ENCODE measurements around the gene HCST. TPM values are rescaled to one million over a fixed set of nuclear protein-coding genes. Genes with fewer than 3 reads are reported as not detected.
"Not testable (repeated sequence)": the region's sequence is repeated elsewhere in the genome, so short reads cannot be mapped to it uniquely, and the experiment has no call there.

Gene HCST
- total and polyA plus RNA-seq, 10 donors, result 31.5 to 130 (median 63.9) TPM

DNA sequence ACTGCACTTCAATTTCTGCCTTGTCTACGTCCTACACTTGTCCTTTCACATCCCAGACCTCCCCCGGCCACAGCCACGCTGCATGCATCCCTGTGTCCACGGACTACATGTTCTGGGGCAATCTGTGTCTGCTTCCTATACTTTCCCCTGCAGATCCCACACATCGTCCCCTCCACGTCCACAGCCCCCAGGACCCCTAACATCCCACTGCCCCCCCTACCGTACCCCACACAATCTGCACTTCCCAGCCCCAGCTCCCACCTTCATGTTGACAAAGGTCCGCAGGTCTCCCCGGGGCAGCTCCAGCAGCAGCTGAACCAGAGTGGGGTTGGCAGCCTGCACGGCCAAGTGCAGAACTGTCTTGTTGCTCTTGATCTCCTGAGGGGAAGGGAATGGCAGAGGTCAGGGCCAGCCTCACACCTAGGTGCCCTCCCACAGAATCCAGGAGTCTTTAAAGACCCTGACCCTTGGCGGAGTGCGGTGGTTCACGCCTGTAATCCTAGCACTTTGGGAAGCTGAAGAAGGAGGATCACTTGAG lies 12.1 kb upstream of the HCST start:
- H3K4me3 ChIP-seq, result no peak overlapping the region
- H3K27ac ChIP-seq, result no peak overlapping the region
- intact Hi-C loops (cut with DNase I; ENCODE audit: low total_unique reads), result no loop called here
- H3K27me3 ChIP-seq (replicated peaks in 1 of 7), result no peaks in the 10 kb centered on the region
- DNase-seq, result no peak
- H3K9me3 ChIP-seq, result no peaks in the 10 kb centered on the region
- TF ChIP-seq, protein P1, sequence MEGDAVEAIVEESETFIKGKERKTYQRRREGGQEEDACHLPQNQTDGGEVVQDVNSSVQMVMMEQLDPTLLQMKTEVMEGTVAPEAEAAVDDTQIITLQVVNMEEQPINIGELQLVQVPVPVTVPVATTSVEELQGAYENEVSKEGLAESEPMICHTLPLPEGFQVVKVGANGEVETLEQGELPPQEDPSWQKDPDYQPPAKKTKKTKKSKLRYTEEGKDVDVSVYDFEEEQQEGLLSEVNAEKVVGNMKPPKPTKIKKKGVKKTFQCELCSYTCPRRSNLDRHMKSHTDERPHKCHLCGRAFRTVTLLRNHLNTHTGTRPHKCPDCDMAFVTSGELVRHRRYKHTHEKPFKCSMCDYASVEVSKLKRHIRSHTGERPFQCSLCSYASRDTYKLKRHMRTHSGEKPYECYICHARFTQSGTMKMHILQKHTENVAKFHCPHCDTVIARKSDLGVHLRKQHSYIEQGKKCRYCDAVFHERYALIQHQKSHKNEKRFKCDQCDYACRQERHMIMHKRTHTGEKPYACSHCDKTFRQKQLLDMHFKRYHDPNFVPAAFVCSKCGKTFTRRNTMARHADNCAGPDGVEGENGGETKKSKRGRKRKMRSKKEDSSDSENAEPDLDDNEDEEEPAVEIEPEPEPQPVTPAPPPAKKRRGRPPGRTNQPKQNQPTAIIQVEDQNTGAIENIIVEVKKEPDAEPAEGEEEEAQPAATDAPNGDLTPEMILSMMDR (IDR thresholded peaks at IDR 0.05 in 8 of 11, conservative IDR thresholded peaks at IDR 0.05 in 3 of 11), result no peak
- H3K36me3 ChIP-seq, result peaks cover 5 to 97% (median 82%) of the 10 kb centered on the region in 6 donors
- 91 to 96% (median 92%) methylated on average over 13 of the region's 13 CpGs for WGBS, 5 donors
- H3K4me1 ChIP-seq, result peaks cover 0 to 4% (median 0%) of the 10 kb centered on the region in 6 donors

DNA sequence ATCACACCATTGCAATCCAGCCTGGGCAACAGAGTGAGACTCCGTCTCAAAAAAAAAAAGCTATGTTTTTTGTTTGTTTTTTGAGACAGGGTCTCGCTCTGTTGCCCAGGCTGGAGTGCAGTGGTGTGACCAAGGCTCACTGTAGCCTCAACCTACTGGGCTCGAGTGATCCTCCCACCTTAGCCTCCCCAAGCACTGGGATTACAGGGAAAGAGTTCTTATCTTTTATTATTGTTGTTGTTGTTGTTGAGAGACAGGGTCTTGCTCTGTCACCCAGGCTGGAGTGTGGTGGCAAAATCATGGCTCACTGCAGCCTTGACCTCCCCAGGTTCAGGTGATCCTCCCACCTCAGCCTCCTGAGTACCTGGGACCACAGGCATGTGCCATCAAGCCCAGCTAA lies 10.5 kb upstream of the HCST start:
- intact Hi-C loops (cut with DNase I; ENCODE audit: low total_unique reads); DNase-seq; H3K4me3 ChIP-seq; H3K27me3 ChIP-seq (replicated peaks in 1 of 7); H3K27ac ChIP-seq; H3K9me3 ChIP-seq: not testable (repeated sequence)
- 93 to 99% (median 97%) methylated on average over 3 of the region's 3 CpGs for WGBS, 5 donors
- peaks cover 5 to 100% (median 96%) of the 10 kb centered on the region in 6 donors for H3K36me3 ChIP-seq
- H3K4me1 ChIP-seq, result peaks cover 0 to 16% (median 5%) of the 10 kb centered on the region in 6 donors

DNA sequence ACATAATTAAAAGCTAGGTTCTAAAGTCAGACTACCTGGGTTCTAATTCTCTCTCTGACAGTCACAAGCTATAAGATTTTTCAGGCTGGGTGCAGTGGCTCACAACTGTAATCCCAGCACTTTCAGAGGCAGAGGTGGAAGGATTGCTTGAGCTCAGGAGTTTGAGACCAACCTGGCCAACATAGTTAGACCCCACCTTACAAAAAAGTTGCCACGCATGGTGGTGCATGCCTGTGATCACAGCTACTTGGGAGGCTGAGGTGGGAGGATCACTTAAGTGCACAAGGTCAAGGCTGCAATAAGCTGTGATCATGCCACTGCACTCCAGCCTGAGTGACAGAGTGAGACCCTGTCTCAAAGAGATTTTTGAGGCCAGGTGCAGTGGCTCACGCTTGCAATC lies 8.0 kb upstream of the HCST start:
- no peaks in the 10 kb centered on the region for H3K27me3 ChIP-seq (replicated peaks in 1 of 7)
- H3K36me3 ChIP-seq, result peaks cover 5 to 90% (median 82%) of the 10 kb centered on the region in 6 donors
- intact Hi-C loops (cut with DNase I; ENCODE audit: low total_unique reads), result no loop called here
- no peak for DNase-seq
- H3K4me3 ChIP-seq, result no peak overlapping the region
- H3K9me3 ChIP-seq, result no peaks in the 10 kb centered on the region
- no peak overlapping the region for H3K27ac ChIP-seq
- 94 to 100% (median 98%) methylated on average over 2 of the region's 2 CpGs for WGBS, 5 donors
- peaks cover 7 to 40% (median 25%) of the 10 kb centered on the region in 6 donors for H3K4me1 ChIP-seq
- TF ChIP-seq, protein P1 (IDR thresholded peaks at IDR 0.05 in 8 of 11, conservative IDR thresholded peaks at IDR 0.05 in 3 of 11), result no peak
- no peak for TF ChIP-seq POLR2AphosphoS5 (IDR thresholded peaks at IDR 0.05)
- no peak for TF ChIP-seq POLR2A (IDR thresholded peaks at IDR 0.05)

DNA sequence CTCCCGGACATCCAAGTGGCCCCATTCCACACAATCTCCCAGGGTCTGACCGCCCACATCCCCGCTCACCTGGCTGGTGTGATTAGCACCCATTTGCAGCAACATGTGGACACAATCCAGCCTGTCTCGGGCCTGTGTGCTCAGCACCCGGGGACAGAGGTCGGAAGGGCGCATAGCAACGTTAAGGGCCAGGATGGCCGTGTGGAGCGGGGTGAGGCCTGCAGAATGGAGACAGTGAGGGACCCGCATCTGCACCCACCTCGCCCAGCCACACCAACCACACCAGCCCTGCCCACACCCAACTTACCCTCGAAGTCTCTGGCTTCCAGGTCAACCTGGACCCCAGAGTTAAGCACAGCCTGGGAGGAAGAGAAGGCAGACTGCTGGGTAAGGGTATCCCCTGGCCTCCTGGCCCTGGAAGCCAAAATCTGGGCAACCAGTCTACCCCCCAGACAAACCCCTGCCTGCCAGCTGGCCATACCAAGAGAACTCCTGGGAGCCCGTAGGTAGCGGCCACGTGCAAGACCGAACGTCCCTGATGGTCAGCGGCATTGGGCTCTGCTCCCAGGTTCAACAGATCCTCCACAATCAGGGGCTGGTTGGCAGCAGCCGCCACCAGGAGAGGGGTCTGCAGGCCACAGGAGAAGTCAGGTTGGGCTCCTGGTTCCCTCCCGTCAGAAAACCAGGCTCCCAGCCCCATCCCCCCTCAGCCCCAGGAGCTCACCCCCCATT lies 6.3 kb upstream of the HCST start:
- TF ChIP-seq POLR2AphosphoS5 (IDR thresholded peaks at IDR 0.05), result peak in 2 of 3 donors; percentile 14 to 17
- no peak for TF ChIP-seq POLR2A (IDR thresholded peaks at IDR 0.05)
- H3K36me3 ChIP-seq, result peaks cover 0 to 72% (median 65%) of the 10 kb centered on the region in 6 donors
- no peaks in the 10 kb centered on the region for H3K9me3 ChIP-seq
- intact Hi-C loops (cut with DNase I; ENCODE audit: low total_unique reads), result no loop called here
- H3K27me3 ChIP-seq (replicated peaks in 1 of 7), result no peaks in the 10 kb centered on the region
- no peak overlapping the region for H3K4me3 ChIP-seq
- peaks cover 9 to 47% (median 30%) of the 10 kb centered on the region in 6 donors for H3K4me1 ChIP-seq
- WGBS, 5 donors, result 86 to 95% (median 94%) methylated on average over 14 to 21 of the region's 21 CpGs
- peak overlapping the region in 2 of 8 donors; percentile 14 to 96 for H3K27ac ChIP-seq
- no peak for DNase-seq

DNA sequence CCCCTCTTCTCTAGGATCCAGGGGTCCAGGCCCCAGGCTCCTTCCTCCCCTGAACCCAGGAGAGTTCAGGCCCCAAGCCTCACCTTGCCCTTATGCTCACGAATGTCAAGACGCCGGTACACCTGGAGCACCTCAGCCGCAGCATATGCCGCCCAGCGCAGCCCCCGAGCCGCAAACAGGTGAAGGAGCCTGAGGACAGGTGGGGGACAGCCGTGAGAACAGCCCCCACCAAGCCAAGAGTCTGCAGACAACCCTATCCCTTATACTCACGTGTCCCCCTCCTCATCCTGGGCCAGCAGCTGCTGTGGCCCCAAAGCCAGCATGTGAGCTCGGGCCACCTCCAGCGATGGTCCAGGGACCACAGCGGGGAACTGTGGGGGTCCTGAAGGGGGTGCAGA lies 5.7 kb upstream of the HCST start:
- intact Hi-C loops (cut with DNase I; ENCODE audit: low total_unique reads), result no loop called here
- Histone ChIP-seq H3K9me3 (no peaks in the 10 kb centered on the region), H3K4me1 (peaks cover 14 to 52% (median 35%) of the 10 kb centered on the region in 6 donors), H3K27ac (peak overlapping the region in 2 of 8 donors; percentile 96 to 97), H3K4me3 (no peak overlapping the region), H3K36me3 (peaks cover 0 to 67% (median 59%) of the 10 kb centered on the region in 6 donors), H3K27me3 (replicated peaks in 1 of 7) (no peaks in the 10 kb centered on the region)
- no peak for DNase-seq
- TF ChIP-seq, protein P1 (IDR thresholded peaks at IDR 0.05 in 8 of 11, conservative IDR thresholded peaks at IDR 0.05 in 3 of 11), result no peak
- peak in 1 of 3 donors; percentile 26 for TF ChIP-seq POLR2AphosphoS5 (IDR thresholded peaks at IDR 0.05)
- 92 to 98% (median 95%) methylated on average over 11 to 13 of the region's 13 CpGs for WGBS, 5 donors

All from spleen (tissue), 11 donors.